IPS-11a (cell line): ENCODE measurements around the gene ABHD12B.
"Not testable (repeated sequence)": the region's sequence is repeated elsewhere in the genome, so short reads cannot be mapped to it uniquely, and the experiment has no call there.

Source experiments
- H3K4me3 ChIP-seq: one replicate; pipeline ENCODE4 v1.5.1; 2013; ENCODE audit warnings: low read depth, low read length, control low read depth

Gene ABHD12B

GRCh38 chr14:50883827-50884197, 12.0 kb downstream of the ABHD12B start:
- H3K4me3 ChIP-seq = no peak overlapping the region

- H3K4me3 ChIP-seq = no peak overlapping the region
These were observed 15.6 kb downstream of the ABHD12B start for GRCh38 chr14:50887476-50887875.

GRCh38 chr14:50892255-50892654, 20.4 kb downstream of the ABHD12B start:
- no peak overlapping the region for H3K4me3 ChIP-seq

GRCh38 chr14:50896421-50896820, 24.6 kb downstream of the ABHD12B start:
- not testable (repeated sequence) for H3K4me3 ChIP-seq

GRCh38 chr14:50897005-50897404, 25.2 kb downstream of the ABHD12B start:
- not testable (repeated sequence) for H3K4me3 ChIP-seq

- H3K4me3 ChIP-seq = no peak overlapping the region
These were observed 25.9 kb downstream of the ABHD12B start for GRCh38 chr14:50897658-50898175.

- no peak overlapping the region for H3K4me3 ChIP-seq
These were observed 29.5 kb downstream of the ABHD12B start for GRCh38 chr14:50901361-50901760.

GRCh38 chr14:50904719-50905118, 32.9 kb downstream of the ABHD12B start:
- no peak overlapping the region for H3K4me3 ChIP-seq

- no peak overlapping the region for H3K4me3 ChIP-seq
These were observed 34.6 kb downstream of the ABHD12B start for GRCh38 chr14:50906326-50907065.

GRCh38 chr14:50910495-50911420, 38.9 kb downstream of the ABHD12B start:
- no peak overlapping the region for H3K4me3 ChIP-seq

GRCh38 chr14:50917449-50917848, 45.6 kb downstream of the ABHD12B start:
- no peak overlapping the region for H3K4me3 ChIP-seq

- H3K4me3 ChIP-seq = not testable (repeated sequence)
These were observed 47.7 kb downstream of the ABHD12B start for GRCh38 chr14:50919524-50919923.

- no peak overlapping the region for H3K4me3 ChIP-seq
These were observed 48.8 kb downstream of the ABHD12B start for GRCh38 chr14:50920482-50921230.

- no peak overlapping the region for H3K4me3 ChIP-seq
These were observed 51.0 kb downstream of the ABHD12B start for GRCh38 chr14:50922803-50923202.

GRCh38 chr14:50924236-50924635, 52.4 kb downstream of the ABHD12B start:
- H3K4me3 ChIP-seq = no peak overlapping the region

- no peak overlapping the region for H3K4me3 ChIP-seq
These were observed 53.0 kb downstream of the ABHD12B start for GRCh38 chr14:50924843-50925242.

- no peak overlapping the region for H3K4me3 ChIP-seq
These were observed 55.1 kb downstream of the ABHD12B start for GRCh38 chr14:50926851-50927386.

GRCh38 chr14:50928002-50928635, 56.3 kb downstream of the ABHD12B start:
- no peak overlapping the region for H3K4me3 ChIP-seq

GRCh38 chr14:50929506-50929905, 57.7 kb downstream of the ABHD12B start:
- no peak overlapping the region for H3K4me3 ChIP-seq

- no peak overlapping the region for H3K4me3 ChIP-seq
These were observed 59.7 kb downstream of the ABHD12B start for GRCh38 chr14:50931559-50931958.
